Small intestine (tissue), 7 donors: ENCODE data around the gene ZMYM2. TPM values are rescaled to one million over a fixed set of nuclear protein-coding genes. Genes with fewer than 3 reads are reported as not detected.
A peak's percentile ranks its signal among the peaks of the same experiment; 100 is the strongest.

Experiments
- DNase-seq, 2 donors: peaks; one replicate each; pipeline versions ENCODE4 v3.0.0 to v3.0.0-alpha.2; 2013
- FAIRE-seq: peaks from 2 replicates; lab custom pipeline; 2012; peaks lifted over from hg19 to GRCh38; lab: Jason Lieb, UNC
- H3K27ac ChIP-seq, 3 donors: one replicate each; pipeline ENCODE4 v1.5.1; 2013; ENCODE audit warnings: low read length in 2 of 3, mild to moderate bottlenecking in 2 of 3, control low read depth in 1 of 3, inconsistent platforms in 1 of 3, low read depth in 1 of 3, moderate library complexity in 1 of 3
- H3K27me3 ChIP-seq, 3 donors: one replicate each; pipeline ENCODE4 v1.6.1; 2013; ENCODE audit warnings: low read length in 3 of 3, inconsistent platforms in 1 of 3; ENCODE audit not compliant: control insufficient read depth in 3 of 3, insufficient read depth in 3 of 3
- H3K36me3 ChIP-seq, 3 donors: one replicate each; pipeline ENCODE4 v1.6.1; 2013; ENCODE audit warnings: low read length in 3 of 3, inconsistent platforms in 1 of 3, low read depth in 1 of 3, mild to moderate bottlenecking in 1 of 3, moderate library complexity in 1 of 3; ENCODE audit not compliant: control insufficient read depth in 3 of 3, insufficient read depth in 2 of 3
- H3K4me1 ChIP-seq, 3 donors: one replicate each; pipeline ENCODE4 v1.6.1; 2013; ENCODE audit warnings: low read length in 2 of 3, inconsistent platforms in 1 of 3, low read depth in 1 of 3, mild to moderate bottlenecking in 1 of 3, moderate library complexity in 1 of 3; ENCODE audit not compliant: control insufficient read depth in 3 of 3, insufficient read depth in 2 of 3
- H3K4me3 ChIP-seq, 3 donors: one replicate each; pipeline ENCODE4 v1.5.1; 2013; ENCODE audit warnings: low read length in 3 of 3, control low read depth in 1 of 3, inconsistent platforms in 1 of 3, low read depth in 1 of 3, mild to moderate bottlenecking in 1 of 3, moderate library complexity in 1 of 3
- H3K9me3 ChIP-seq, 2 donors: one replicate each; pipeline ENCODE4 v1.6.1; 2013; ENCODE audit warnings: low read depth in 1 of 2, low read length in 1 of 2; ENCODE audit not compliant: control insufficient read depth in 2 of 2, insufficient read depth in 1 of 2
- WGBS, 3 donors: extraction: QIAGEN DNeasy Blood & Tissue Kit; methylation state at CpG; one replicate each; pipeline ENCODE4 v1.1.7; 2013; 5-methylcytosine and 5-hydroxymethylcytosine counted together
- polyA plus RNA-seq, 4 donors: library from polyadenylated mRNA; stranded (reverse) in 3 of 4; unstranded in 1 of 4; fragments of 200-250 nt in 3 of 4; fragments of 120-200 nt in 1 of 4; gene quantifications; one replicate each; pipeline versions ENCODE4 v1.2.1 to v1.2.3, GENCODE V29; 2013
- donor health status: healthy with polysubstance abuse.
- donor health status: control.
- donor health status: control.
- donor health status: Bipolar disorder and iron deficiency.
- donor health status: healthy.

ZMYM2 gene
- polyA plus RNA-seq, 4 donors, result 13.2 to 52.3 (median 17.9) TPM

DNA sequence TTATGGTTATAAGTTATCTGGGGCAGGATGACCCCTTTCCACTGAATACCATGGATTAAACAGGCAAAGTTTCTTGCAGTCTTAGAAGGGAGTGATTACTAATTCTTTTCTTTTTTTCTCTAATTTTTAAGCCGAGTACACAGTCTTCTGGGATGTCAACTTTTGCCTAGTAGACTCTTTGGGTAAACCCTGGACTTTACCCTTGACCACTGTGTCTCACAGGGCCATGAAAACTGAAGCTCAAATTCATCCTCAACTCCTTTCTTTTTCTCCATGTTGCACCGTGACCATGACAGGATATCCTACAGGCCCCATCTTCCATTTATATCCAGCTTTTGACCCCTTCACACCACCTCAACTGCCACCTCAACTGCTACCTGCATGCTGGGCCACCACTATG lies 150.5 kb downstream of the ZMYM2 start:
- no peak overlapping the region for H3K4me3 ChIP-seq
- H3K9me3 ChIP-seq, result no peaks in the 10 kb centered on the region
- no peak for DNase-seq
- no peak overlapping the region for H3K27ac ChIP-seq
- no peaks in the 10 kb centered on the region for H3K36me3 ChIP-seq
- 74 to 81% (median 77%) methylated on average over 2 of the region's 2 CpGs for WGBS, 3 donors
- H3K27me3 ChIP-seq, result no peaks in the 10 kb centered on the region
- no peak for FAIRE-seq
- H3K4me1 ChIP-seq, result no peaks in the 10 kb centered on the region

DNA sequence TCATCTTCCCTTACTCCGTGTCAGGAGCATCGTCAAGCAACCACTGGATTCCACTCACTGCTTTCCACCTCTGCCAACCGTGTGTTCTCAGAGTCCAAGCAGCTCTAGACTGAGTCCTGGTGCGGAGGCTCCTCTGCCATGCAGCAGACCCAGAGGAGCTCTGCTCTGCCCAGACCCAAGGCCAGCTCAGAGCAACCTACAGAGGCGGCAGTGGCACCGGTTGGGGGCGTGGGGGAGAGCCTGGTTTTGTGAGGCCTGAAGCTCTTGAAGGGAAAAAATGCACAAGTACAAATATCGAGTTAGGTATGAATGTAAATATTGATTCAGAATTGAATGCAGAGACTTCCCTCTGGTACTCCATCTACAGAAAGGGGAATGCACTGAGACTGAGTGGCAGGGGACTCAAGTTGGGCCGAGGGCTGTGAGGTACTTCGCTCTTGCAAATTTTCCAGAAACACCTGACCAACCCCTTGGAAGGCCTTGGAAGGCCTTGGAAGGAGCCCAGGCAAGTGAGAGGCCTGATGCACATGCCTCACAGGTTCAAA lies 155.6 kb downstream of the ZMYM2 start:
- no peaks in the 10 kb centered on the region for H3K27me3 ChIP-seq
- peaks cover 0 to 7% (median 0%) of the 10 kb centered on the region in 3 donors for H3K4me1 ChIP-seq
- no peak overlapping the region for H3K4me3 ChIP-seq
- H3K9me3 ChIP-seq, result no peaks in the 10 kb centered on the region
- no peak for FAIRE-seq
- no peak overlapping the region for H3K27ac ChIP-seq
- 81 to 88% (median 82%) methylated on average over 10 of the region's 10 CpGs for WGBS, 3 donors
- H3K36me3 ChIP-seq, result no peaks in the 10 kb centered on the region
- DNase-seq, result no peak

DNA sequence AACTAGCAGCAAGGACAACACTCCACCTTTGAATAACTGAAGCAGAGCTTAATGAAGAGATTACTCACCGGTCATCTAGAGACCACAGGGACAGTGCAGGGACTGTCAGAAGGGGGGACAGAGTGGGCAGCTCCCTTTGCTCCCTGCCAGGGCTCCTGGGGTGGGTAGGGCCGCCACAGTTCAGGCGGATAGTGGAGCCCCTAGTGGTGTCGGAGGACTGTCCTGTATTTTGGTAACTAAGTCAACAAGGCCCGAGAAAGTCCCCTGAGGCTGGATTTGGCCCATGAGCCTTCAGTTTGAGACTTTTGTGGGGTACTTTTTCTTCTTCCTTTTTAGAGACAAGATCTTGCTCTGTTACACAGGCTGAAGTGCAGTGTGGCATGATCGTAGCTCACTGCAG lies 157.7 kb downstream of the ZMYM2 start:
- Histone ChIP-seq H3K36me3 (no peaks in the 10 kb centered on the region), H3K27ac (no peak overlapping the region), H3K9me3 (no peaks in the 10 kb centered on the region), H3K4me3 (no peak overlapping the region), H3K4me1 (peaks cover 0 to 18% (median 0%) of the 10 kb centered on the region in 3 donors), H3K27me3 (no peaks in the 10 kb centered on the region)
- no peak for FAIRE-seq
- 90 to 96% (median 91%) methylated on average over 6 of the region's 6 CpGs for WGBS, 3 donors
- DNase-seq, result no peak

DNA sequence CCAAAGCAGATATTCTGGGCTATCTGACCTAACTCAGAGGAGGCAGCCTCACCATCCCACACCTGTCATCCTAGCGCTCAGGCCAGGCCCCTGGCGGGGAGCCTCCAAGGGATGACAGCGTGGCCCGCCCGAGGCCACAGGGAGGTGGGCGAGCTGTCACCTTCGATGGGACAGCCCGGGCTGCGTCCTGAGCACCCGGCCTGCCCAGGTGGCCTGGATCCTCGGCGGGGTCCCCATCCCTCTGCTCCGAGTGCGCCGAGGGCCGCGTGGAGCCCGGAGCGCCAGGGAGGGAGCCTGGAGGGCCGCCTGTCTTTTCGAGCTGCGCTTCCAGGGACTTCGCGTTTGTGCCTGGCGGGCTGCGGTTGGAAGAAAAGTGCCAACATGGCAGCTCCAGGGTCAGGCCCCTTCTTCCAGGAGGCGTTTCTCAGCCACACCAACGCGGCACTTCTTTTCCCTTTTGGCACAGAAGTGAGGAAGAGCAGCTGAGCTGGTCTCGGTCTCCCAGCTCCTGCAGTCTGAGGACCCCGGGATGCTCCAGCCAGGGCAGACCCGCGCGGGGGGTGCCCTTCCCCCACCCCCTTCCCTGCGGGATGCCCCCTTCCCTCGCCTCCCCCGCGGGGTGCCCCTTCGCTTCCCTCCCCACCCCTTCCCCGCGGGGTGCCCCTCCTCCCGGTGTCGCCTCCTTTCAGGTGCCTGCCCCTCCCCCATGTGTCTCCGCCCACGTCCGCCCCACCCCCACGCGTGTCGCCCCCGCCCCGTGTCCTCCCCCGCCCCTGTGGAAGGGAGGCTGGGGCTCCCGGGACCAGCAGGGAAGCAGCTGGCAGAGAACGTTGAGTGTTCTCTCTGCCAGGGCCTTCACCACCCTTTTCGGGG lies 160.0 kb downstream of the ZMYM2 start:
- WGBS, 3 donors, result 1 to 5% (median 4%) methylated on average over 33 to 55 of the region's 55 CpGs
- DNase-seq, result peak; percentile 39 to 77
- no peaks in the 10 kb centered on the region for H3K27me3 ChIP-seq
- peak overlapping the region; percentile 42 to 91 (median 89) for H3K27ac ChIP-seq
- H3K4me1 ChIP-seq, result peaks cover 0 to 21% (median 0%) of the 10 kb centered on the region in 3 donors
- no peak for FAIRE-seq
- peak overlapping the region; percentile 50 to 68 (median 61) for H3K4me3 ChIP-seq
- no peaks in the 10 kb centered on the region for H3K9me3 ChIP-seq
- no peaks in the 10 kb centered on the region for H3K36me3 ChIP-seq

DNA sequence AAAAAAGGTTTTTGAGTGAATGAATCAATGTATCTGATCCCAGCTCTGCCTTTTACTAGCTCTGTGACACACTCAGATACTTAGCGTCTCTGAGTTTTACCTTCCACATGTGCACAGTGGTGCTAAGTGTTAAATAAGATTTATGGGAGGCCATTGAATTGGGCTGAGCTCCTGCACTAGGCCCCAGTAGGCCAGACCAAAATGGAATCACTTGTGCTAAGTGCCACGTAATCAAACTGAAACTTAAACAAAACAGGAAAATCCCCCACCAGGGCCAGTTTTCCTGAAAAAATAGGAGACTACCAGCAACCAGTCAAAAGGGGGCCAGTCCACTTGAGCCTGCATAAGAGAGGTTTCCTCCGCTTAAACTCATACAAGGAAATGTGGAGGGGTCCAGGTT lies 161.4 kb downstream of the ZMYM2 start:
- Histone ChIP-seq H3K4me3 (peak overlapping the region in 1 of 3 donors; percentile 42), H3K4me1 (peaks cover 0 to 21% (median 0%) of the 10 kb centered on the region in 3 donors), H3K9me3 (no peaks in the 10 kb centered on the region), H3K27ac (peak overlapping the region in 2 of 3 donors; percentile 76 to 91), H3K36me3 (no peaks in the 10 kb centered on the region), H3K27me3 (no peaks in the 10 kb centered on the region)
- FAIRE-seq, result no peak
- 78 to 84% (median 82%) methylated on average over 3 of the region's 3 CpGs for whole genome bisulfite sequencing, 3 donors
- DNase-seq, result peak in 1 of 2 donors; percentile 3

DNA sequence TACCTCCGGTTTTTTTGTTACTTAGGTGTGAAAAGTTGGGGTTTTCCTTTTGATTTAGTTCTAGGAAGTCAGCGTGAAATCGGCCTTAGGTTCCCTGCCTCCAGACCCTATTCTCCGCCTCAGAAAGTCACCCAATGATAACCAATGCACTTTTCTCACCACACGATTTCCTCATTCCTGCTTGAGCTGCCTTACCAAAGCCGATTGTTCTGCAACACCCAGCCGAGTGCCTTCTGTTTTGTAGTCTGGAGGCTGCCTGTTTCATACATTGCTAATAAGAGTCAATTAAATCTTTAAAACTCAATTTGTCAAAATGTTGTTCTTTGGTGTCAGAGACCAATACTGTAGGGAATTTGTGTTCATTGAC lies 162.6 kb downstream of the ZMYM2 start:
- H3K27ac ChIP-seq, result peak overlapping the region in 2 of 3 donors; percentile 52 to 91
- whole genome bisulfite sequencing, 3 donors, result 35 to 53% (median 45%) methylated on average over 7 of the region's 7 CpGs
- no peaks in the 10 kb centered on the region for H3K36me3 ChIP-seq
- FAIRE-seq, result no peak
- H3K27me3 ChIP-seq, result no peaks in the 10 kb centered on the region
- peak in 1 of 2 donors; percentile 37 for DNase-seq
- H3K4me1 ChIP-seq, result peaks cover 0 to 28% (median 0%) of the 10 kb centered on the region in 3 donors
- H3K9me3 ChIP-seq, result no peaks in the 10 kb centered on the region
- peak overlapping the region in 2 of 3 donors; percentile 36 to 42 for H3K4me3 ChIP-seq

DNA sequence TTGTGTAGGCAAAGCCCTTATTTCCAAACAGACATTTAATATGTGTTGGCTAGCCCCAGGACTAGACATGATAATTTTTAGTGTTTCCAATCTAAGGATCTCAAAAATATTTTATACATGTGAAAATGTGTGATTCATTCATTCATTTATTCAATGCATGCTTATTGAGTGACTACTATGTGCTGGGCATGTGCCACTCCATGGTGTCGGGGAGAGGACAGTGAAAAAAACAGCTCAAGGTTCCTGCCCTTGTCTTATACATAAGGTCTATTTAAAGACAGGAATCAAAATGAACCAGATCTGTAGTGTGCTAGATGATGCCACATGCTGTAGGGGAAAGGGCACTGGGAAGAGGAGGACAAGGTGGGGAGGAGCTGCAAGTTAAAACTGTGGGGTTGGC lies 165.8 kb downstream of the ZMYM2 start:
- no peaks in the 10 kb centered on the region for H3K36me3 ChIP-seq
- no peaks in the 10 kb centered on the region for H3K9me3 ChIP-seq
- peaks cover 0 to 30% (median 0%) of the 10 kb centered on the region in 3 donors for H3K4me1 ChIP-seq
- H3K4me3 ChIP-seq, result no peak overlapping the region
- H3K27me3 ChIP-seq, result peaks cover 0 to 7% (median 0%) of the 10 kb centered on the region in 3 donors
- FAIRE-seq (no peak), DNase-seq (no peak)
- WGBS, 3 donors, result 83 to 90% (median 88%) methylated on average over 1 of the region's 1 CpG
- H3K27ac ChIP-seq, result no peak overlapping the region

DNA sequence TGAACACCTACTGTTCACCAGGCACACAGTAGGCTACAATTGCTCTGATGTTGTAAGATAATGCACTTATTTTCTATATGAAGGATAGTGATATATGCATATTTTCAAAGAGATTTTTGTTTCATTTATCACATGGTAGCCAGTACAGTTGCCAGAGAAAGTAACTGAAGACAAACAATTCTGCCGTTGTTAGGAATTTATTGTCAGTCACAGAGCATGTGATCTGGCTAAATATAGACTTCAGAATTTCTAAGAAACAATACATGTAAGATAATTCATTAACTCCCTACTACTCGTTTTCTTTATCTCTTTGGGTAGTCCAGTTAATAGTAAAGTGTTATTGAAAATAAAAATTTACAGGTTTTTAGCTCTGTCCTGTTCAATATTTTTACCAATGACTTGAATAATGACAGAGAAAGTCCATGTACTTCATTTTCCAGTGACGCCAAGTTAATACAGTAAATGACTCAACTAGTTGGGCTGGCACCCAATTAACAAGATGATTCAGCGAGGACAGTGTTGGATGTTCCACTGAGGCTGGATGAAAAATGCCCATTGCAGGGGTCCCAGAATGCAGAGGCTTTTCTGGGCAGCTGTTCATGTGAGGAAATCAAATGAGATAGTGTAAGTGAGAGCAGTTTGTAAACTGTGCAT lies 166.7 kb downstream of the ZMYM2 start:
- Histone ChIP-seq H3K9me3 (no peaks in the 10 kb centered on the region), H3K36me3 (no peaks in the 10 kb centered on the region), H3K27me3 (peaks cover 0 to 9% (median 0%) of the 10 kb centered on the region in 3 donors), H3K4me3 (no peak overlapping the region), H3K27ac (no peak overlapping the region), H3K4me1 (peaks cover 0 to 21% (median 0%) of the 10 kb centered on the region in 3 donors)
- FAIRE-seq, result no peak
- 17 to 32% (median 21%) methylated on average over 4 of the region's 4 CpGs for WGBS, 3 donors
- peak in 1 of 2 donors; percentile 72 for DNase-seq
